Parathyroid adenoma (tissue), 2 donors: ENCODE measurements around the gene BRD4.

Source experiments
- H2AFZ ChIP-seq: fragments of 300-600 bp; sonication (generic); one replicate; pipeline ENCODE4 v1.7.0; 2017; ENCODE audit warnings: antibody characterized with exemption, mild to moderate bottlenecking
- H3K27ac ChIP-seq: fragments of 300-600 bp; sonication (generic); one replicate; pipeline ENCODE4 v1.7.0; 2017
- H3K27me3 ChIP-seq: fragments of 300-600 bp; sonication (generic); one replicate; pipeline ENCODE4 v1.7.0; 2017; ENCODE audit warnings: low read length; ENCODE audit not compliant: control insufficient read depth, insufficient read depth
- H3K36me3 ChIP-seq: fragments of 300-600 bp; sonication (generic); one replicate; pipeline ENCODE4 v1.7.0; 2017; ENCODE audit warnings: low read length; ENCODE audit not compliant: control insufficient read depth, insufficient read depth
- H3K4me1 ChIP-seq: fragments of 300-600 bp; sonication (generic); one replicate; pipeline ENCODE4 v1.7.0; 2017; ENCODE audit warnings: control low read depth
- H3K4me2 ChIP-seq: fragments of 300-600 bp; sonication (generic); one replicate; pipeline ENCODE4 v1.7.0; 2017; ENCODE audit warnings: low read length
- H3K4me3 ChIP-seq: fragments of 300-600 bp; sonication (generic); one replicate; pipeline ENCODE4 v1.7.0; 2017; ENCODE audit warnings: low read depth, low read length
- H3K79me2 ChIP-seq: fragments of 300-600 bp; sonication (generic); one replicate; pipeline ENCODE4 v1.7.0; 2017; ENCODE audit warnings: control low read depth
- H3K9ac ChIP-seq: fragments of 300-600 bp; sonication (generic); one replicate; pipeline ENCODE4 v1.7.0; 2017; ENCODE audit warnings: mild to moderate bottlenecking
- H3K9me3 ChIP-seq: fragments of 300-600 bp; sonication (generic); one replicate; pipeline ENCODE4 v1.7.0; 2017; ENCODE audit warnings: low read length; ENCODE audit not compliant: control insufficient read depth
- CTCF ChIP-seq: fragments of 300-600 bp; sonication (generic); IDR thresholded peaks from one replicate; pipeline ENCODE4 v1.7.0; 2017; ENCODE audit warnings: antibody characterized with exemption, mild to moderate bottlenecking
- donor health status: primary hyperparathyroidism.

The BRD4 gene

GRCh38 chr19:15256708-15257331 lies 75.5 kb downstream of the BRD4 start:
- Histone ChIP-seq H3K9me3 (no peaks in the 10 kb centered on the region), H3K4me3 (no peak overlapping the region), H2AFZ (no peak overlapping the region), H3K4me1 (peaks cover 29% of the 10 kb centered on the region), H3K27ac (no peak overlapping the region), H3K27me3 (no peaks in the 10 kb centered on the region), H3K79me2 (peaks cover 68% of the 10 kb centered on the region), H3K9ac (no peak overlapping the region), H3K4me2 (no peak overlapping the region), H3K36me3 (no peaks in the 10 kb centered on the region)
- no peak for TF ChIP-seq CTCF

- no peak overlapping the region for H3K27ac ChIP-seq
- H3K9me3 ChIP-seq, result no peaks in the 10 kb centered on the region
- no peak overlapping the region for H3K4me3 ChIP-seq
- H3K4me2 ChIP-seq, result no peak overlapping the region
- TF ChIP-seq CTCF, result no peak
- peaks cover 65% of the 10 kb centered on the region for H3K79me2 ChIP-seq
- H3K4me1 ChIP-seq, result peaks cover 36% of the 10 kb centered on the region
- H3K27me3 ChIP-seq, result no peaks in the 10 kb centered on the region
- H3K36me3 ChIP-seq, result no peaks in the 10 kb centered on the region
- H2AFZ ChIP-seq, result no peak overlapping the region
- no peak overlapping the region for H3K9ac ChIP-seq
Measured at GRCh38 chr19:15255359-15255990, 76.9 kb downstream of the BRD4 start.

GRCh38 chr19:15254547-15254946 lies 77.8 kb downstream of the BRD4 start:
- Histone ChIP-seq H3K36me3 (no peaks in the 10 kb centered on the region), H3K9ac (no peak overlapping the region), H3K4me1 (peaks cover 37% of the 10 kb centered on the region), H2AFZ (no peak overlapping the region), H3K4me3 (no peak overlapping the region), H3K79me2 (peaks cover 61% of the 10 kb centered on the region), H3K27ac (no peak overlapping the region), H3K4me2 (no peak overlapping the region), H3K9me3 (no peaks in the 10 kb centered on the region), H3K27me3 (no peaks in the 10 kb centered on the region)
- no peak for TF ChIP-seq CTCF

GRCh38 chr19:15253513-15253912 lies 78.8 kb downstream of the BRD4 start:
- Histone ChIP-seq H3K9ac (no peak overlapping the region), H3K27me3 (no peaks in the 10 kb centered on the region), H3K4me1 (peaks cover 44% of the 10 kb centered on the region), H3K79me2 (peaks cover 56% of the 10 kb centered on the region), H3K9me3 (no peaks in the 10 kb centered on the region), H3K36me3 (no peaks in the 10 kb centered on the region), H3K4me3 (no peak overlapping the region), H3K27ac (no peak overlapping the region), H2AFZ (no peak overlapping the region), H3K4me2 (no peak overlapping the region)
- TF ChIP-seq CTCF, result no peak

GRCh38 chr19:15253061-15253460 lies 79.3 kb downstream of the BRD4 start:
- no peaks in the 10 kb centered on the region for H3K36me3 ChIP-seq
- peaks cover 56% of the 10 kb centered on the region for H3K79me2 ChIP-seq
- H3K4me3 ChIP-seq, result no peak overlapping the region
- H3K4me1 ChIP-seq, result peaks cover 44% of the 10 kb centered on the region
- no peak overlapping the region for H3K9ac ChIP-seq
- peak overlapping the region; percentile 65 for H3K27ac ChIP-seq
- H2AFZ ChIP-seq, result no peak overlapping the region
- TF ChIP-seq CTCF, result no peak
- no peaks in the 10 kb centered on the region for H3K27me3 ChIP-seq
- H3K9me3 ChIP-seq, result no peaks in the 10 kb centered on the region
- no peak overlapping the region for H3K4me2 ChIP-seq
